ENCODE data around the gene ARHGAP19. TPM values are rescaled to one million over a fixed set of nuclear protein-coding genes. Genes with fewer than 3 reads are reported as not detected.
A peak's percentile ranks its signal among the peaks of the same experiment; 100 is the strongest.

Gene ARHGAP19
- total RNA-seq, 2 donors from 2014 or later: 2.6 to 7.3 TPM

DNA sequence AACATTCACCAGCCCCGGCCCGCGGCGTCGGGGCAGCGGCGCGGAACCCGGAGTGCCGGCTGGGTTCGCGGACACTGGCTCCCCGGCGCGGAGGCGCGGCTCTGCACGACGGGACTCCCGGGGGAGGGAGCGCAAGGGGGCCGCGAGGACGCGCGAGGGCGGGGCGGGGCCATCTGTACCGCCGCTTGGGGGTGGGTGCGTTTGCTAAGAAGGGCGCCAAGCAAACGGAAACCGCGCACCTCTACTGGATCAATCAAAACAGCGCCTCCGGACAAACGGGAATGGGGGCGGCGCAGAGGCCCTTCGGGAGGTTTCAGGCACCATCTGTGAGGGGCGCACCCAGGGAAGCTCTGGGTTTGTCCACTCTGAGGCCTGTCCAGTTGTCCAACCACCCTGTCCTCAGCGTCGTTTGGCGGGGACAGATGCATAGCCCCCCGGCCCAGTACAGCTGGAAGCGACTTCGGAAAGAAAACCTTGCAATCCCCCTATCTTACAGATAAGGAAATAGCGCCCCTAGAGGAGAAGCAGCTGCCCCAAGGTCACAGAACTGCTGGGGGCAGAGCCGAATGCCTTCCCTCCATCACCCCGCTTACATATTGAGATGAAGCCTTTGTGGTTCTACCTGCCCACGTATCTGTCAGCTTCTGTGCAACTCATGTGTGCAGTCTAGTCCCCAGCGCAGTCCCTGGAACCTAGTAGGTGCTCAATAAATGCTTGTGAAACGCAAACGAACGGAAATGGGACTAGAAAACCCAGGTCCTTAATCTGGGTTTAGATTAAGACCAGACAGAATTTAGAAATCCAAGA is 96.0 kb downstream of the ARHGAP19 start:
- Histone ChIP-seq H3K27ac (no peak overlapping the region), H3K9me3 (no peaks in the 10 kb centered on the region), H3K4me3 (no peak overlapping the region), H3K27me3 (peaks cover 0 to 13% of the 10 kb centered on the region in 2 donors), H3K36me3 (replicated peaks in 1 of 2; ENCODE audit: insufficient read depth in 1 of 2, low read depth in 2 of 2) (no peaks in the 10 kb centered on the region), H3K4me1 (peaks cover 9% of the 10 kb centered on the region)
- intact Hi-C loops (cut with DNase I): no loop called here
- DNase-seq: peak; percentile 21 to 62 (median 38)
- WGBS, 2 donors: 5 to 38% methylated on average over 7 to 46 of the region's 56 CpGs
- peak; percentile 62 for ATAC-seq
- TF ChIP-seq, protein P1, sequence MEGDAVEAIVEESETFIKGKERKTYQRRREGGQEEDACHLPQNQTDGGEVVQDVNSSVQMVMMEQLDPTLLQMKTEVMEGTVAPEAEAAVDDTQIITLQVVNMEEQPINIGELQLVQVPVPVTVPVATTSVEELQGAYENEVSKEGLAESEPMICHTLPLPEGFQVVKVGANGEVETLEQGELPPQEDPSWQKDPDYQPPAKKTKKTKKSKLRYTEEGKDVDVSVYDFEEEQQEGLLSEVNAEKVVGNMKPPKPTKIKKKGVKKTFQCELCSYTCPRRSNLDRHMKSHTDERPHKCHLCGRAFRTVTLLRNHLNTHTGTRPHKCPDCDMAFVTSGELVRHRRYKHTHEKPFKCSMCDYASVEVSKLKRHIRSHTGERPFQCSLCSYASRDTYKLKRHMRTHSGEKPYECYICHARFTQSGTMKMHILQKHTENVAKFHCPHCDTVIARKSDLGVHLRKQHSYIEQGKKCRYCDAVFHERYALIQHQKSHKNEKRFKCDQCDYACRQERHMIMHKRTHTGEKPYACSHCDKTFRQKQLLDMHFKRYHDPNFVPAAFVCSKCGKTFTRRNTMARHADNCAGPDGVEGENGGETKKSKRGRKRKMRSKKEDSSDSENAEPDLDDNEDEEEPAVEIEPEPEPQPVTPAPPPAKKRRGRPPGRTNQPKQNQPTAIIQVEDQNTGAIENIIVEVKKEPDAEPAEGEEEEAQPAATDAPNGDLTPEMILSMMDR (IDR thresholded peaks at IDR 0.05): peak in 6 of 7 experiments; percentile 32 to 40 (median 35)
- TF ChIP-seq POLR2A (IDR thresholded peaks at IDR 0.05): no peak

GRCh38 chr10:97195706-97196222 is 96.7 kb downstream of the ARHGAP19 start:
- intact Hi-C loops (cut with DNase I): no loop called here
- WGBS, 2 donors: 18 to 19% methylated on average over 9 to 11 of the region's 11 CpGs
- H3K36me3 ChIP-seq (replicated peaks in 1 of 2; ENCODE audit: insufficient read depth in 1 of 2, low read depth in 2 of 2): no peaks in the 10 kb centered on the region
- no peaks in the 10 kb centered on the region for H3K9me3 ChIP-seq
- ATAC-seq (peak; percentile 30), DNase-seq (no peak)
- no peak overlapping the region for H3K4me3 ChIP-seq
- H3K4me1 ChIP-seq: peaks cover 9% of the 10 kb centered on the region
- no peak for TF ChIP-seq POLR2A (IDR thresholded peaks at IDR 0.05)
- TF ChIP-seq, protein P1 (IDR thresholded peaks at IDR 0.05): no peak
- H3K27ac ChIP-seq: no peak overlapping the region
- H3K27me3 ChIP-seq: peaks cover 0 to 13% of the 10 kb centered on the region in 2 donors

GRCh38 chr10:97192952-97193435 is 99.4 kb downstream of the ARHGAP19 start:
- Histone ChIP-seq H3K36me3 (replicated peaks in 1 of 2; ENCODE audit: insufficient read depth in 1 of 2, low read depth in 2 of 2) (no peaks in the 10 kb centered on the region), H3K27ac (no peak overlapping the region), H3K27me3 (peaks cover 0 to 13% of the 10 kb centered on the region in 2 donors), H3K4me1 (peaks cover 9% of the 10 kb centered on the region), H3K9me3 (no peaks in the 10 kb centered on the region), H3K4me3 (no peak overlapping the region)
- 78 to 85% methylated on average over 5 of the region's 5 CpGs for WGBS, 2 donors
- ATAC-seq (no peak), DNase-seq (no peak)
- no peak for TF ChIP-seq POLR2A (IDR thresholded peaks at IDR 0.05)
- intact Hi-C loops (cut with DNase I): no loop called here

DNA sequence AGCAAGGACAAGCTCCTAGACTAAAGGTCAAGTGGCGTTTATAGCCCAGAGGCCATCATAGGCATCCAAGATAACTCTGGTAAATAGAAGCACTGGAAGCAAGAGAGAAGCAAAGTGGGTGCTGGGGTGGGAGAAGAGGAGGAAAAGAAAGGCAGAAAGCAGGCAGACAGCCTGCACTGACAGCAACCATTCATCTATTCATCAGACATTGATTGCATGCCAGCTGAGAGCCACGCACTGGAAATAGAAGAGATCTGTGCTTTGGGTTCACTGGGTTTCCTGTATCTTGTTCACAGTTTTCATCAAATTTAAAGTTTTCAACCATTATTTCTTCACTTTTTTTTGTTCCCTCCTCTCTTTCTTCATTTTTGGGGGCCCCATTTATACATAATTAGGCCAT is 102.0 kb downstream of the ARHGAP19 start:
- Histone ChIP-seq H3K4me3 (no peak overlapping the region), H3K9me3 (no peaks in the 10 kb centered on the region), H3K36me3 (replicated peaks in 1 of 2; ENCODE audit: insufficient read depth in 1 of 2, low read depth in 2 of 2) (no peaks in the 10 kb centered on the region), H3K4me1 (peaks cover 4% of the 10 kb centered on the region), H3K27me3 (peaks cover 0 to 7% of the 10 kb centered on the region in 2 donors), H3K27ac (no peak overlapping the region)
- WGBS, 2 donors: 80 to 85% methylated on average over 2 of the region's 2 CpGs
- TF ChIP-seq, protein P1 (IDR thresholded peaks at IDR 0.05): no peak
- no peak for TF ChIP-seq POLR2A (IDR thresholded peaks at IDR 0.05)
- no peak for DNase-seq
- intact Hi-C loops (cut with DNase I): no loop called here
- no peak for ATAC-seq

- H3K27me3 ChIP-seq: peaks cover 0 to 4% of the 10 kb centered on the region in 2 donors
- ATAC-seq: no peak
Observed at GRCh38 chr10:97188261-97188711, 104.2 kb downstream of the ARHGAP19 start.

More at GRCh38 chr10:97188261-97188711, 104.2 kb downstream of the ARHGAP19 start:
- no peaks in the 10 kb centered on the region for H3K36me3 ChIP-seq (replicated peaks in 1 of 2; ENCODE audit: insufficient read depth in 1 of 2, low read depth in 2 of 2)
- 54 to 62% methylated on average over 11 of the region's 11 CpGs for WGBS, 2 donors
- intact Hi-C loops (cut with DNase I): no loop called here
- H3K4me1 ChIP-seq: peaks cover 9% of the 10 kb centered on the region
- no peak overlapping the region for H3K4me3 ChIP-seq
- H3K27ac ChIP-seq: no peak overlapping the region
- DNase-seq: no peak
- TF ChIP-seq, protein P1 (IDR thresholded peaks at IDR 0.05): no peak
- TF ChIP-seq POLR2A (IDR thresholded peaks at IDR 0.05): no peak
- H3K9me3 ChIP-seq: no peaks in the 10 kb centered on the region
